Astrocyte (in vitro differentiated cells and primary cell): ENCODE measurements around the gene ANK3. TPM values are rescaled to one million over a fixed set of nuclear protein-coding genes. Genes with fewer than 3 reads are reported as not detected.
A peak's percentile ranks its signal among the peaks of the same experiment; 100 is the strongest.

ENCODE experiments used
- DNase-seq: peaks from one replicate; pipeline ENCODE4 v3.0.0-alpha.2; 2010; ENCODE audit warnings: low read depth
- FAIRE-seq: peaks from 2 replicates; lab custom pipeline; 2011; peaks lifted over from hg19 to GRCh38; lab: Jason Lieb, UNC
- H2AFZ ChIP-seq: 2 replicates; pipeline ENCODE4 v1.6.0; 2012; ENCODE audit warnings: low read depth, low read length, inconsistent platforms
- H3K27ac ChIP-seq: 2 replicates; pipeline ENCODE4 v1.5.1; 2011; ENCODE audit warnings: low read depth, low read length, inconsistent platforms
- H3K27me3 ChIP-seq: 2 replicates; pipeline ENCODE4 v1.6.0; 2011; ENCODE audit warnings: low read length, inconsistent platforms; ENCODE audit not compliant: insufficient read depth
- H3K36me3 ChIP-seq: 2 replicates; pipeline ENCODE4 v1.5.1; 2011; ENCODE audit warnings: low read length, inconsistent platforms; ENCODE audit not compliant: insufficient read depth
- H3K4me1 ChIP-seq: 2 replicates; pipeline ENCODE4 v1.5.1; 2011; ENCODE audit warnings: low read length, inconsistent platforms; ENCODE audit not compliant: insufficient read depth
- H3K4me2 ChIP-seq: 2 replicates; pipeline ENCODE4 v1.6.0; 2012; ENCODE audit warnings: low read length, inconsistent platforms
- H3K4me3 ChIP-seq: 2 replicates; pipeline ENCODE4 v1.5.1; 2011; ENCODE audit warnings: low read depth, mild to moderate bottlenecking, low read length, inconsistent platforms; ENCODE audit not compliant: insufficient read depth
- H3K79me2 ChIP-seq: 2 replicates; pipeline ENCODE4 v1.6.0; 2012; ENCODE audit warnings: mild to moderate bottlenecking, low read length, inconsistent platforms; ENCODE audit not compliant: insufficient read depth
- H3K9ac ChIP-seq: 2 replicates; pipeline ENCODE4 v1.6.0; 2012; ENCODE audit warnings: mild to moderate bottlenecking, low read length, inconsistent platforms
- H3K9me3 ChIP-seq: 2 replicates; pipeline ENCODE4 v1.5.1; 2012; ENCODE audit warnings: low read depth, mild to moderate bottlenecking, low read length, inconsistent platforms; ENCODE audit not compliant: insufficient read depth
- H4K20me1 ChIP-seq: 2 replicates; pipeline ENCODE4 v1.6.0; 2012; ENCODE audit warnings: low read length, inconsistent platforms; ENCODE audit not compliant: insufficient read depth
- H3K27ac Mint-ChIP-seq: one replicate; pipeline ENCODE4 v1.8.0; 2021; ENCODE audit warnings: mild to moderate bottlenecking, mixed read lengths; ENCODE audit not compliant: unreplicated experiment
- H3K27me3 Mint-ChIP-seq: one replicate; pipeline ENCODE4 v1.8.0; 2021; ENCODE audit warnings: low read depth, mixed read lengths; ENCODE audit not compliant: unreplicated experiment
- H3K36me3 Mint-ChIP-seq: one replicate; pipeline ENCODE4 v1.8.0; 2021; ENCODE audit warnings: low read depth, mixed read lengths; ENCODE audit not compliant: unreplicated experiment
- H3K4me1 Mint-ChIP-seq: one replicate; pipeline ENCODE4 v1.8.0; 2021; ENCODE audit warnings: low read depth, mixed read lengths; ENCODE audit not compliant: unreplicated experiment
- H3K4me3 Mint-ChIP-seq: one replicate; pipeline ENCODE4 v1.8.0; 2021; ENCODE audit warnings: mild to moderate bottlenecking, moderate library complexity, mixed read lengths; ENCODE audit not compliant: unreplicated experiment
- H3K9me3 Mint-ChIP-seq: one replicate; pipeline ENCODE4 v1.8.0; 2021; ENCODE audit warnings: mild to moderate bottlenecking, mixed read lengths; ENCODE audit not compliant: unreplicated experiment
- EZH2 ChIP-seq: IDR thresholded peaks from 2 replicates; pipeline ENCODE4 v1.6.1; 2012; ENCODE audit warnings: mild to moderate bottlenecking, low read length, inconsistent platforms; ENCODE audit not compliant: insufficient read depth
- total RNA-seq: library from RNA; stranded (reverse); gene quantifications from 2 replicates; pipeline ENCODE4 v1.2.1, GENCODE V29; 2021
- TF ChIP-seq, protein P1 (sequence below): IDR thresholded peaks from 2 replicates; pipeline ENCODE4 v1.5.1; 2011; ENCODE audit warnings: low read depth, mild to moderate bottlenecking, inconsistent platforms, low read length, moderate library complexity; ENCODE audit not compliant: insufficient read depth

ANK3 gene
- total RNA-seq, 1 donor from 2014 or later = 21.1 TPM

DNA sequence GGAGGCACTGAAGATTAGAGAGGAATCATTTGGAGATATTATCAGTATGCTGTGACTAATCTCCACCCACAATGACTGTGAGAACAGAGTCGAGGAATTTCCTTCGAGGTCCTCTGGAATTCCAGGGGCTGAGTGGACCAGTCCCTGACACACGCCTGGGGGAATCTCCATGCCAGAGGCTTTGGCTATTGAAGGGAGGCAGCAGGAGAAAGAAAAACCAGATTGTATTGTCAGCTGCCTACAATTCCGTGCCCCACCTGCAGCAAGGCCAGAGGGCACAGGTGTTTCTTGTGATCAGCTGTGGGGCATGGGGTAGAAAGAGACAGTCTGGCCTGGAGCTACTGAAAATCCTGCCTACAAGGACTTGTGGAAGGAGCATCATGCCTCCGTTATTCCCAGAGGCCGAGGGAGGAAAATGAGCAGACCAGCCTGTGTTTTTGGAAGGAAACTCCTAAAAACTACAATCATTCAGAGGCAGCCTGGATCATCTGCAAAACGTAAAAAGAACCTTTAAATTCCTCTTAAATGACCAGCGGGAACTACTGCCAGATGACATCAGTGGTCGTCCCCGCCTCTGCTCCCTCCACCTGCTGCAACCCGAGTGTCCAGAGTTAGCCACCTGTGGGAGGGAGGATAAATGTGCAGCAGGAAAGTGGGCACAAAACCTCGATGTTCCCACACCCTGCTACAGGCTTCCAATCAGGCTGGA lies 25.4 kb upstream of the ANK3 start:
- H3K27me3 ChIP-seq = no peaks in the 10 kb centered on the region
- DNase-seq (peak; percentile 95), FAIRE-seq (peak; percentile 83)
- no peaks in the 10 kb centered on the region for H3K36me3 ChIP-seq
- peak overlapping the region; percentile 23 for H2AFZ ChIP-seq
- peak overlapping the region; percentile 75 for H3K9ac ChIP-seq
- H3K27me3 Mint-ChIP-seq = no peaks in the 10 kb centered on the region
- H3K27ac ChIP-seq = peak overlapping the region; percentile 91
- H4K20me1 ChIP-seq = no peaks in the 10 kb centered on the region
- H3K4me1 Mint-ChIP-seq = peaks cover 28% of the 10 kb centered on the region
- no peaks in the 10 kb centered on the region for H3K9me3 Mint-ChIP-seq
- H3K27ac Mint-ChIP-seq = peak overlapping the region; percentile 93
- peak overlapping the region; percentile 84 for H3K4me2 ChIP-seq
- H3K4me3 Mint-ChIP-seq = no peak overlapping the region
- no peaks in the 10 kb centered on the region for H3K79me2 ChIP-seq
- no peaks in the 10 kb centered on the region for H3K9me3 ChIP-seq
- H3K4me1 ChIP-seq = peaks cover 31% of the 10 kb centered on the region
- TF ChIP-seq, protein P1, sequence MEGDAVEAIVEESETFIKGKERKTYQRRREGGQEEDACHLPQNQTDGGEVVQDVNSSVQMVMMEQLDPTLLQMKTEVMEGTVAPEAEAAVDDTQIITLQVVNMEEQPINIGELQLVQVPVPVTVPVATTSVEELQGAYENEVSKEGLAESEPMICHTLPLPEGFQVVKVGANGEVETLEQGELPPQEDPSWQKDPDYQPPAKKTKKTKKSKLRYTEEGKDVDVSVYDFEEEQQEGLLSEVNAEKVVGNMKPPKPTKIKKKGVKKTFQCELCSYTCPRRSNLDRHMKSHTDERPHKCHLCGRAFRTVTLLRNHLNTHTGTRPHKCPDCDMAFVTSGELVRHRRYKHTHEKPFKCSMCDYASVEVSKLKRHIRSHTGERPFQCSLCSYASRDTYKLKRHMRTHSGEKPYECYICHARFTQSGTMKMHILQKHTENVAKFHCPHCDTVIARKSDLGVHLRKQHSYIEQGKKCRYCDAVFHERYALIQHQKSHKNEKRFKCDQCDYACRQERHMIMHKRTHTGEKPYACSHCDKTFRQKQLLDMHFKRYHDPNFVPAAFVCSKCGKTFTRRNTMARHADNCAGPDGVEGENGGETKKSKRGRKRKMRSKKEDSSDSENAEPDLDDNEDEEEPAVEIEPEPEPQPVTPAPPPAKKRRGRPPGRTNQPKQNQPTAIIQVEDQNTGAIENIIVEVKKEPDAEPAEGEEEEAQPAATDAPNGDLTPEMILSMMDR = no peak
- no peak for TF ChIP-seq EZH2
- H3K36me3 Mint-ChIP-seq = no peaks in the 10 kb centered on the region
- peak overlapping the region; percentile 31 for H3K4me3 ChIP-seq

DNA sequence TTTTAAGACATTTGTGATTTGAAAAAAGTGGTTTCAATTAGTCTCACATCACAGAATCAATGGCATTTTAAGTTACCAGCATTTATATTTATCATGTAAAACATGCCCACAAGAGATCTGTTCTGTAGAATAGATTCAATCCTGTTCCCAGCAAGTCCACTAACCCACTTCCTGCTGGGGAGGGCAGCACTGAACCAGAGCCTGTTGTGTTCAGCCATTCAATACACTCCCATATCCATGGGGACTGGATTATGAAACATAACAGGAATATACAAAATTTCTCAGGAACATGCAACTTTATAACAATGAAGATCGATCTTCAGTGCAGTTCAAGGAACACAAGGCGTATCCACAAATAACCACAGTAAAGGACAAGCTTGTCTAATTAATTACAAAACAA lies 24.4 kb upstream of the ANK3 start:
- Mint-ChIP-seq H3K9me3 (no peaks in the 10 kb centered on the region), H3K27ac (peak overlapping the region; percentile 93), H3K4me3 (no peak overlapping the region), H3K4me1 (peaks cover 28% of the 10 kb centered on the region), H3K36me3 (no peaks in the 10 kb centered on the region), H3K27me3 (no peaks in the 10 kb centered on the region)
- DNase-seq = no peak
- Histone ChIP-seq H3K4me1 (peaks cover 31% of the 10 kb centered on the region), H3K9me3 (no peaks in the 10 kb centered on the region), H3K4me3 (no peak overlapping the region), H2AFZ (no peak overlapping the region), H3K36me3 (no peaks in the 10 kb centered on the region), H3K9ac (peak overlapping the region; percentile 75), H3K27me3 (no peaks in the 10 kb centered on the region), H3K27ac (peak overlapping the region; percentile 91), H3K4me2 (peak overlapping the region; percentile 84), H4K20me1 (no peaks in the 10 kb centered on the region), H3K79me2 (no peaks in the 10 kb centered on the region)
- FAIRE-seq = no peak
- no peak for TF ChIP-seq EZH2
- TF ChIP-seq, protein P1 = no peak
